Subcutaneous abdominal adipose tissue (tissue), 5 donors: ENCODE results near the gene IL36RN.
"Not testable (repeated sequence)": the region's sequence is repeated elsewhere in the genome, so short reads cannot be mapped to it uniquely, and the experiment has no call there.

Experiments used
- H3K27ac ChIP-seq: one replicate; pipeline ENCODE4 v1.7.0; 2013; ENCODE audit warnings: low read depth, mild to moderate bottlenecking, inconsistent platforms, low read length, moderate library complexity
- H3K27me3 ChIP-seq, 5 donors: one replicate each; pipeline ENCODE4 v1.7.0; 2013; ENCODE audit warnings: low read length in 5 of 5, inconsistent platforms in 1 of 5; ENCODE audit not compliant: control insufficient read depth in 5 of 5, insufficient read depth in 4 of 5
- H3K36me3 ChIP-seq, 5 donors: one replicate each; pipeline ENCODE4 v1.7.0; 2013; ENCODE audit warnings: low read length in 5 of 5; ENCODE audit not compliant: control insufficient read depth in 5 of 5, insufficient read depth in 5 of 5
- H3K4me1 ChIP-seq, 5 donors: one replicate each; pipeline ENCODE4 v1.7.0; 2013; ENCODE audit warnings: low read length in 5 of 5, mild to moderate bottlenecking in 3 of 5, moderate library complexity in 1 of 5; ENCODE audit not compliant: control insufficient read depth in 5 of 5, insufficient read depth in 5 of 5
- H3K4me3 ChIP-seq, 5 donors: one replicate each; pipeline ENCODE4 v1.7.0; 2013; ENCODE audit warnings: low read length in 5 of 5, low read depth in 1 of 5
- H3K9ac ChIP-seq, 5 donors: one replicate each; pipeline ENCODE4 v1.7.0; 2013; ENCODE audit warnings: low read length in 5 of 5, mild to moderate bottlenecking in 4 of 5, moderate library complexity in 3 of 5
- H3K9me3 ChIP-seq, 5 donors: one replicate each; pipeline ENCODE4 v1.7.0; 2013; ENCODE audit warnings: low read length in 5 of 5; ENCODE audit not compliant: control insufficient read depth in 5 of 5
- donor health status: healthy.
- donor health status: healthy.
- donor health status: healthy.
- donor health status: healthy.
- donor health status: healthy.

The IL36RN gene

GRCh38 chr2:113096306-113096705, 37.3 kb downstream of the IL36RN start:
- not testable (repeated sequence) for H3K9me3 ChIP-seq, H3K27me3 ChIP-seq, H3K4me1 ChIP-seq, H3K36me3 ChIP-seq, H3K27ac ChIP-seq, H3K4me3 ChIP-seq, H3K9ac ChIP-seq

- not testable (repeated sequence) for H3K4me3 ChIP-seq, H3K27ac ChIP-seq, H3K9ac ChIP-seq, H3K27me3 ChIP-seq, H3K36me3 ChIP-seq, H3K4me1 ChIP-seq, H3K9me3 ChIP-seq
Observed at GRCh38 chr2:113096842-113097618, 38.0 kb downstream of the IL36RN start.

- H3K36me3 ChIP-seq: no peaks in the 10 kb centered on the region
- H3K4me1 ChIP-seq: peaks cover 0 to 2% (median 0%) of the 10 kb centered on the region in 5 donors
- H3K9ac ChIP-seq: no peak overlapping the region
- no peak overlapping the region for H3K4me3 ChIP-seq
- no peak overlapping the region for H3K27ac ChIP-seq
- H3K27me3 ChIP-seq: no peaks in the 10 kb centered on the region
- peaks cover 0 to 9% (median 4%) of the 10 kb centered on the region in 5 donors for H3K9me3 ChIP-seq
Observed at GRCh38 chr2:113098041-113098440, 39.0 kb downstream of the IL36RN start.

DNA sequence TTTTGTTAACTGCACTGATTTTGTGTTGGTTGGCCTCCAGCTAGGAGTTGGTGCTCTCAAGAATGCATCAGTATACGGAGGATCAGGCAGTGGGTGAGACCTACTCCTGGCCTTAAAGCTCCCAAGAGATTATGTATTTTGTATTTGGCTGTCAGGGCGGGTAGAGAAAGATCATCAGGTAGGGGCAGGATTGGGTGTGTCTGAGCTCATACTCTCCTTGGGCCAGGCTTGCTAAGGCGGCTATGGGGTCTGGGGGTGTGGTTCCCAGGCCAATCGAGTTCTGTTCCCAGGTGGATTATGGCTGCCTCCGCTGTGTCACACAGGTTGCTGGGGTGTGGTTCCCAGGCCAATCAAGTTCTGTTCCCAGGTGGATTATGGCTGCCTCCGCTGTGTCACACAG, 39.5 kb downstream of the IL36RN start:
- H3K36me3 ChIP-seq: no peaks in the 10 kb centered on the region
- H3K4me1 ChIP-seq: peaks cover 0 to 2% (median 0%) of the 10 kb centered on the region in 5 donors
- peaks cover 0 to 9% (median 4%) of the 10 kb centered on the region in 5 donors for H3K9me3 ChIP-seq
- no peak overlapping the region for H3K4me3 ChIP-seq
- H3K27me3 ChIP-seq: no peaks in the 10 kb centered on the region
- H3K27ac ChIP-seq: no peak overlapping the region
- H3K9ac ChIP-seq: no peak overlapping the region

DNA sequence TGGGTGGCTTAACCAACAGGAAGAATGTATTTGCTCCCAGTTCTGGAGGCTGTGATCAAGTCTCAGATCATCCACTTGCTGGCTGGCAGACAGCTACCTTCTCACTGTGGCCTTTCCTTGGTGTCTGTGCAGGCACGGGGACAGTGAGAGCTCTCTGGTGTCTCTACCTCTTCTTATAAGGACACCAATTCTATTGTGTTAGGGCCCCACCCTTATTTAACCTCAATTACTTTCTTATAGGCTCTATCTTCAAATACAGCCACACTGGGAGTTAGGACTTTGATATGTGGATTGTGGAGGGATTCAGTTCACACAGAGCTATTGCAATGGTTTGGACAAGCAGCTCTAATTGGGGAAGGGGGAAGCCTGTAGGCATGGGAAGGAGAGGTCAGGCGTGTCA, 43.1 kb downstream of the IL36RN start:
- Histone ChIP-seq H3K4me3 (no peak overlapping the region), H3K9me3 (peaks cover 0 to 9% (median 4%) of the 10 kb centered on the region in 5 donors), H3K27me3 (no peaks in the 10 kb centered on the region), H3K4me1 (peaks cover 0 to 2% (median 0%) of the 10 kb centered on the region in 5 donors), H3K9ac (no peak overlapping the region), H3K27ac (no peak overlapping the region), H3K36me3 (no peaks in the 10 kb centered on the region)

DNA sequence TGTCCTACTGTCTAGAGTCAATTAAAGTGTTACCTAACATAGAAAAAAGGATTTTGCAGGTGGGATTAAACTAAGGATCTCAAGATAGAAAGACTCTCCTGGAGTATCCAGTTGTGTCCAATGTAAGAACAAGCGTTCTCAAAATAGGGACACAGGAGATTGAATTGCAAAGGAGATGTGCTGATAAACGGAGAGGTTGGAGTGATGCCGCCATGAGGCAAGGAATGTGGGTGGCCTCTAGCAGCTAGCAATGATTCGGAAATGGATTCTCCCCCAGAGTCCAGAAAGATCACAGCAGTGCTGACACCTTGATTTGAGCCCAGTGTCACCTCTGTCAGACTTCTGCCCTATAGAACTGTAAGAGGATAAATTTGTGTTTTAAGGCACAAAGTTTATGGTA, 44.3 kb downstream of the IL36RN start:
- no peak overlapping the region for H3K9ac ChIP-seq
- H3K4me1 ChIP-seq: peaks cover 0 to 2% (median 0%) of the 10 kb centered on the region in 5 donors
- no peaks in the 10 kb centered on the region for H3K27me3 ChIP-seq
- no peak overlapping the region for H3K4me3 ChIP-seq
- H3K27ac ChIP-seq: no peak overlapping the region
- H3K9me3 ChIP-seq: peaks cover 0 to 9% (median 4%) of the 10 kb centered on the region in 5 donors
- no peaks in the 10 kb centered on the region for H3K36me3 ChIP-seq

DNA sequence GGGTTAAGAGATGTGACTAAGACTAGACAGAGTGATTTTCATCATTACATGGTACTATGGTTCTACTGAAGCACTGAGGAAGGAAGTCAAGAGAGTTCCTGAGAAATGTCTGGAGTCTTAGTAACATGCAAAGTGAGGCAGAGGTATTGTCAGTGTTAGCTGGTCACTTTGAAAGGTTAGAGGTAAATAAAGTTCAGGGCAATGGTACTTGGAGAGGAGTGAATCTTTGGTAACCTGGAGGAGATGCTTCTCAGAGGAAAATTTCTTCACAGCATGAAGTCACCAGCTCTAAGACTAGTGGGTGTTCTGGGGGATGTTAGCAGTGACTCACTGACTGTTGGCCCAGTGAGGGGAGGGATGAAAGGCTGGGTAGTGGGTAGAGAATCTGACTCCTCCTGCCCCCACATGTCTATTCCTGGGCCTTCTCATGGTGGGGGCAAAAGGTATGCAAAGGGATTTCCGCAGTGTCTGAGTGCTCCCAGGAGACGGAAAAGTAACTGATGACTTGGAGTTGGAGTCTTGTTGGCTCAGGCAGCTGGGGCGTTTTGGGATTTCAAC, 45.1 kb downstream of the IL36RN start:
- H3K4me3 ChIP-seq: no peak overlapping the region
- H3K27ac ChIP-seq: no peak overlapping the region
- H3K27me3 ChIP-seq: no peaks in the 10 kb centered on the region
- peaks cover 0 to 9% (median 4%) of the 10 kb centered on the region in 5 donors for H3K9me3 ChIP-seq
- H3K9ac ChIP-seq: no peak overlapping the region
- H3K36me3 ChIP-seq: no peaks in the 10 kb centered on the region
- no peaks in the 10 kb centered on the region for H3K4me1 ChIP-seq

- Histone ChIP-seq H3K36me3 (no peaks in the 10 kb centered on the region), H3K9me3 (peaks cover 0 to 9% (median 4%) of the 10 kb centered on the region in 5 donors), H3K27me3 (no peaks in the 10 kb centered on the region), H3K4me1 (no peaks in the 10 kb centered on the region), H3K4me3 (no peak overlapping the region), H3K27ac (no peak overlapping the region), H3K9ac (no peak overlapping the region)
Observed at GRCh38 chr2:113105047-113105785, 46.2 kb downstream of the IL36RN start.

GRCh38 chr2:113111121-113111520, 52.1 kb downstream of the IL36RN start:
- H3K36me3 ChIP-seq: no peaks in the 10 kb centered on the region
- no peak overlapping the region for H3K9ac ChIP-seq
- no peak overlapping the region for H3K27ac ChIP-seq
- H3K4me1 ChIP-seq: no peaks in the 10 kb centered on the region
- peaks cover 0 to 4% (median 0%) of the 10 kb centered on the region in 5 donors for H3K27me3 ChIP-seq
- no peaks in the 10 kb centered on the region for H3K9me3 ChIP-seq
- no peak overlapping the region for H3K4me3 ChIP-seq

GRCh38 chr2:113111823-113112287, 52.9 kb downstream of the IL36RN start:
- Histone ChIP-seq H3K36me3 (no peaks in the 10 kb centered on the region), H3K9me3 (no peaks in the 10 kb centered on the region), H3K4me1 (peaks cover 0 to 5% (median 0%) of the 10 kb centered on the region in 5 donors), H3K27me3 (peaks cover 0 to 4% (median 0%) of the 10 kb centered on the region in 5 donors), H3K4me3 (no peak overlapping the region), H3K9ac (no peak overlapping the region), H3K27ac (no peak overlapping the region)
